Prostate gland (tissue), 2 donors: ENCODE measurements around the gene KCNRG. TPM values are rescaled to one million over a fixed set of nuclear protein-coding genes. Genes with fewer than 3 reads are reported as not detected.

Source experiments
- DNase-seq: peaks from one replicate; pipeline ENCODE4 v3.0.0-alpha.2; 2019; ENCODE audit warnings: low spot score
- H3K27ac ChIP-seq, 2 donors: fragments of 200-600 bp; sonication (generic); 2 replicates each; pipeline ENCODE4 v1.5.1; 2017 to 2019
- H3K27me3 ChIP-seq: fragments of 200-600 bp; sonication (generic); replicated peaks from 2 replicates; pipeline ENCODE4 v1.5.1; 2019; ENCODE audit not compliant: insufficient read depth
- H3K36me3 ChIP-seq, 2 donors: fragments of 200-600 bp; sonication (generic); 1 replicate in 1 of 2; 2 replicates in 1 of 2; pipeline versions ENCODE4 v1.5.1 to v1.8.1; 2017 to 2019
- H3K4me1 ChIP-seq: fragments of 200-600 bp; sonication (generic); replicated peaks from 2 replicates; pipeline ENCODE4 v1.5.1; 2019
- H3K4me3 ChIP-seq, 2 donors: fragments of 200-600 bp; sonication (generic); 2 replicates each; pipeline ENCODE4 v1.5.1; 2017 to 2019
- H3K9me3 ChIP-seq: fragments of 200-600 bp; sonication (generic); 2 replicates; pipeline ENCODE4 v1.5.1; 2017
- POLR2A ChIP-seq: fragments of 450-650 bp; IDR thresholded peaks from one replicate; pipeline ENCODE4 v1.6.1; 2016; ENCODE audit warnings: antibody characterized with exemption, mild to moderate bottlenecking
- POLR2AphosphoS5 ChIP-seq: sonication (generic); formaldehyde crosslinking; IDR thresholded peaks from one replicate; pipeline ENCODE4 v1.6.1; 2017; ENCODE audit warnings: antibody characterized with exemption
- WGBS: methylation state at CpG from one replicate; pipeline ENCODE4 v1.1.5; 2018; 5-methylcytosine and 5-hydroxymethylcytosine counted together
- intact Hi-C: fragments of 100-400 bp; cut with DNase I; formaldehyde crosslinking; loops from one replicate; pipeline ENCODE4 v1.14.2; 2022
- microRNA counts, 2 donors: library from miRNA; unstranded; fragments of <30 nt; microRNA quantifications; one replicate each; lab custom pipeline; 2016 to 2017
- microRNA-seq: library from miRNA; unstranded; fragments of <30 nt; microRNA quantifications from one replicate; pipeline ENCODE4, GENCODE V29; 2016
- small RNA-seq, 2 donors: library from RNA; depleted of rRNA; stranded (forward); fragments of <200 nt; gene quantifications; one replicate each; pipeline ENCODE3, GENCODE V24; 2016
- total RNA-seq, 2 donors: library from RNA; depleted of rRNA; stranded (reverse); fragments of >200 nt; gene quantifications; one replicate each; pipeline ENCODE4 v1.1.0, GENCODE V29; 2016
- TF ChIP-seq, protein P1 (sequence below), 4 experiments: fragments of 200-600 bp in 2 of 4; fragments of 450-650 bp in 2 of 4; sonication (generic) in 2 of 4; IDR thresholded peaks; 1 replicate in 3 of 4; 2 replicates in 1 of 4; pipeline ENCODE4 v1.5.1; 2016 to 2019; ENCODE audit warnings: antibody characterized with exemption in 4 of 4, mild to moderate bottlenecking in 2 of 4, moderate library complexity in 2 of 4

The KCNRG gene
- total RNA-seq, 2 donors from 2014 or later = 1.0 to 3.9 TPM

GRCh38 chr13:50065712-50066111 lies 50.5 kb downstream of the KCNRG start:
- Histone ChIP-seq H3K4me3 (no peak overlapping the region), H3K9me3 (no peaks in the 10 kb centered on the region), H3K36me3 (no peaks in the 10 kb centered on the region), H3K4me1 (no peaks in the 10 kb centered on the region), H3K27ac (no peak overlapping the region), H3K27me3 (no peaks in the 10 kb centered on the region)
- TF ChIP-seq, protein P1, sequence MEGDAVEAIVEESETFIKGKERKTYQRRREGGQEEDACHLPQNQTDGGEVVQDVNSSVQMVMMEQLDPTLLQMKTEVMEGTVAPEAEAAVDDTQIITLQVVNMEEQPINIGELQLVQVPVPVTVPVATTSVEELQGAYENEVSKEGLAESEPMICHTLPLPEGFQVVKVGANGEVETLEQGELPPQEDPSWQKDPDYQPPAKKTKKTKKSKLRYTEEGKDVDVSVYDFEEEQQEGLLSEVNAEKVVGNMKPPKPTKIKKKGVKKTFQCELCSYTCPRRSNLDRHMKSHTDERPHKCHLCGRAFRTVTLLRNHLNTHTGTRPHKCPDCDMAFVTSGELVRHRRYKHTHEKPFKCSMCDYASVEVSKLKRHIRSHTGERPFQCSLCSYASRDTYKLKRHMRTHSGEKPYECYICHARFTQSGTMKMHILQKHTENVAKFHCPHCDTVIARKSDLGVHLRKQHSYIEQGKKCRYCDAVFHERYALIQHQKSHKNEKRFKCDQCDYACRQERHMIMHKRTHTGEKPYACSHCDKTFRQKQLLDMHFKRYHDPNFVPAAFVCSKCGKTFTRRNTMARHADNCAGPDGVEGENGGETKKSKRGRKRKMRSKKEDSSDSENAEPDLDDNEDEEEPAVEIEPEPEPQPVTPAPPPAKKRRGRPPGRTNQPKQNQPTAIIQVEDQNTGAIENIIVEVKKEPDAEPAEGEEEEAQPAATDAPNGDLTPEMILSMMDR (IDR thresholded peaks at IDR 0.05) = no peak
- TF ChIP-seq POLR2AphosphoS5 (no peak), POLR2A (no peak)
- WGBS = 86% methylated on average over 1 of the region's 1 CpG
- no peak for DNase-seq
- intact Hi-C loops = no loop called here

GRCh38 chr13:50068508-50068907 lies 53.3 kb downstream of the KCNRG start:
- no peaks in the 10 kb centered on the region for H3K4me1 ChIP-seq
- H3K36me3 ChIP-seq = no peaks in the 10 kb centered on the region
- TF ChIP-seq POLR2A (no peak), POLR2AphosphoS5 (no peak)
- TF ChIP-seq, protein P1 (IDR thresholded peaks at IDR 0.05) = no peak
- no peak for DNase-seq
- no peak overlapping the region for H3K27ac ChIP-seq
- no peaks in the 10 kb centered on the region for H3K27me3 ChIP-seq
- no peaks in the 10 kb centered on the region for H3K9me3 ChIP-seq
- intact Hi-C loops = no loop called here
- H3K4me3 ChIP-seq = no peak overlapping the region

- TF ChIP-seq, protein P1 (IDR thresholded peaks at IDR 0.05) = no peak
- no peak for TF ChIP-seq POLR2A
- no peak for TF ChIP-seq POLR2AphosphoS5
- Histone ChIP-seq H3K27ac (no peak overlapping the region), H3K9me3 (no peaks in the 10 kb centered on the region), H3K4me3 (no peak overlapping the region), H3K4me1 (no peaks in the 10 kb centered on the region), H3K27me3 (no peaks in the 10 kb centered on the region), H3K36me3 (no peaks in the 10 kb centered on the region)
- 94% methylated on average over 1 of the region's 1 CpG for WGBS
- intact Hi-C loops = no loop called here
- no peak for DNase-seq
These were observed 54.0 kb downstream of the KCNRG start for GRCh38 chr13:50069261-50069660.

DNA sequence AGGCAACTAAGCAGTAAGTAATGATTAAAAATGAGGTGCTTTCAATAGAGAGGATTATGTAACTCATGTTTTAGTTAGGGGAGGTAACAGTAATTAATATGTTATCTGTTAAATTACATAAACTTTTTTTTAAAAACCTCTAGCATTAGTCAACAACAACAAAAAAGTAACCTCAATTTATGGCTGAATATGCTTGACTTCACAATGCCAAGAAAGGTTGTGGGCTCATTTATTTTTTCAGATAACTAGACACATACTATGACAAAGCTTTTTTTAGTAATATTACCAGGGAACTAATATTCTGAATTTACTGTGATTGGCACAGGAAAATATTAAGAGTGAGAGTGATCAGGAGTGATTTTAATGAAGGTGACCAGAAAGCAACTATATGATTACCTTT lies 54.9 kb downstream of the KCNRG start:
- DNase-seq = no peak
- no peak overlapping the region for H3K27ac ChIP-seq
- no peak for TF ChIP-seq POLR2A
- no peaks in the 10 kb centered on the region for H3K4me1 ChIP-seq
- no peaks in the 10 kb centered on the region for H3K36me3 ChIP-seq
- intact Hi-C loops = no loop called here
- H3K27me3 ChIP-seq = no peaks in the 10 kb centered on the region
- H3K4me3 ChIP-seq = no peak overlapping the region
- no peaks in the 10 kb centered on the region for H3K9me3 ChIP-seq

MicroRNAs within 50 kb of the gene (microRNA counts, 767-probe panel; counts per million panel counts)
- microRNA hsa-miR-15a-5p (lab: Ali Mortazavi, UCI) (3,955 to 4,582 counts per million in 2 donors), microRNA hsa-miR-16-5p (lab: Ali Mortazavi, UCI) (3,812 to 3,978 counts per million in 2 donors)

Small RNA genes lying within 50 kb of the gene (microRNA-seq; reads per million reads assigned to microRNA genes)
- 838 reads per million, percentile 87 among the genes with 10 or more reads in this experiment for gene MIR15A
- gene MIR16-1 = 366 reads per million, percentile 82 among the genes with 10 or more reads in this experiment
- 3.4 reads per million, percentile 38 among the genes with 10 or more reads in this experiment for gene MIR3613

Small RNA genes lying within 50 kb of the gene (small RNA-seq; reads per million reads assigned to genes)
- gene MIR16-1 (1.0 to 1.6 reads per million in 2 donors), gene MIR3613 (1.4 to 1.7 reads per million in 2 donors), gene RF02105 (0 reads per million in 2 donors), gene RF02106 (0 reads per million in 2 donors), gene RF02107 (0 reads per million in 2 donors), gene RF02108 (0 reads per million in 2 donors)

Other genes with a start within 250 kb of the KCNRG start
- 10 to 100 TPM; 16.9 to 26.4 TPM for gene KPNA3, start 222.8 kb upstream of the KCNRG start, total RNA-seq
- gene SPRYD7, start 79.1 kb upstream of the KCNRG start, total RNA-seq = 1 to 10 TPM; 6.9 to 8.4 TPM
- gene TRIM13, start 18.4 kb upstream of the KCNRG start, total RNA-seq = 10 to 100 TPM; 24.4 to 52.4 TPM